8988T (cell line): ENCODE data around the gene RNF135.
"Not testable (repeated sequence)": the region's sequence is repeated elsewhere in the genome, so short reads cannot be mapped to it uniquely, and the experiment has no call there.

ENCODE experiments used
- DNase-seq: peaks from one replicate; pipeline ENCODE4 v3.0.0; 2011

RNF135 gene, protein sequence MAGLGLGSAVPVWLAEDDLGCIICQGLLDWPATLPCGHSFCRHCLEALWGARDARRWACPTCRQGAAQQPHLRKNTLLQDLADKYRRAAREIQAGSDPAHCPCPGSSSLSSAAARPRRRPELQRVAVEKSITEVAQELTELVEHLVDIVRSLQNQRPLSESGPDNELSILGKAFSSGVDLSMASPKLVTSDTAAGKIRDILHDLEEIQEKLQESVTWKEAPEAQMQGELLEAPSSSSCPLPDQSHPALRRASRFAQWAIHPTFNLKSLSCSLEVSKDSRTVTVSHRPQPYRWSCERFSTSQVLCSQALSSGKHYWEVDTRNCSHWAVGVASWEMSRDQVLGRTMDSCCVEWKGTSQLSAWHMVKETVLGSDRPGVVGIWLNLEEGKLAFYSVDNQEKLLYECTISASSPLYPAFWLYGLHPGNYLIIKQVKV

DNA sequence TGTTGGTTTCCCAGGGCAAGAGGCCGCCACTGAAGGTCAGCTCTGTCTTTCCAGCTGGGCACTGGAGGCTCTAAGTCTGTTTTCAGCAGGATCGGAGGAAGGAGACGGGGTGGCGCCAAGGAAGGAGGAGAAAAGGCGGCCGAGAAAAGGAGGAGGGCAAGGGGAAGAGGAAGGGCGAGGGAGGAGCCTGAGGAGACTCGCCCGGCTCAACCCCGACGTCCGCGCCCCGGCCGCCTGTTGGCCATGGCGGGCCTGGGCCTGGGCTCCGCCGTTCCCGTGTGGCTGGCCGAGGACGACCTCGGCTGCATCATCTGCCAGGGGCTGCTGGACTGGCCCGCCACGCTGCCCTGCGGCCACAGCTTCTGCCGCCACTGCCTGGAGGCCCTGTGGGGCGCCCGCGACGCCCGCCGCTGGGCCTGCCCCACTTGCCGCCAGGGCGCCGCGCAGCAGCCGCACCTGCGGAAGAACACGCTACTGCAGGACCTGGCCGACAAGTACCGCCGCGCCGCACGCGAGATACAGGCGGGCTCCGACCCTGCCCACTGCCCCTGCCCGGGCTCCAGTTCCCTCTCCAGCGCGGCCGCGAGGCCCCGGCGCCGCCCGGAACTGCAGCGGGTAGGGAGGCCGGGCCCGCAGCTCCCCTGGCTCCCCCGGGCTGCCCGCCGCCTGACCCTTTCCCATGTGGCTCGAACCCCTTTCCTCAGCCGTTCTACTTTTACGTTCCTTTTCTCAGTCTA lies at the start of gene RNF135:
RNF135 (plus strand) TSS at position 209 of the 737 bp plus-strand sequence; CDS start at position 244, 35 bp downstream.
- peak; percentile 76 for DNase-seq

GRCh38 chr17:30921544-30922196 lies 49.2 kb upstream of the RNF135 start, which contains the start of gene ADAP2:
TSS of gene ADAP2 (plus strand) at chr17:30921945. CDS start at chr17:30922015, 70 bp downstream.
- DNase-seq: no peak

DNA sequence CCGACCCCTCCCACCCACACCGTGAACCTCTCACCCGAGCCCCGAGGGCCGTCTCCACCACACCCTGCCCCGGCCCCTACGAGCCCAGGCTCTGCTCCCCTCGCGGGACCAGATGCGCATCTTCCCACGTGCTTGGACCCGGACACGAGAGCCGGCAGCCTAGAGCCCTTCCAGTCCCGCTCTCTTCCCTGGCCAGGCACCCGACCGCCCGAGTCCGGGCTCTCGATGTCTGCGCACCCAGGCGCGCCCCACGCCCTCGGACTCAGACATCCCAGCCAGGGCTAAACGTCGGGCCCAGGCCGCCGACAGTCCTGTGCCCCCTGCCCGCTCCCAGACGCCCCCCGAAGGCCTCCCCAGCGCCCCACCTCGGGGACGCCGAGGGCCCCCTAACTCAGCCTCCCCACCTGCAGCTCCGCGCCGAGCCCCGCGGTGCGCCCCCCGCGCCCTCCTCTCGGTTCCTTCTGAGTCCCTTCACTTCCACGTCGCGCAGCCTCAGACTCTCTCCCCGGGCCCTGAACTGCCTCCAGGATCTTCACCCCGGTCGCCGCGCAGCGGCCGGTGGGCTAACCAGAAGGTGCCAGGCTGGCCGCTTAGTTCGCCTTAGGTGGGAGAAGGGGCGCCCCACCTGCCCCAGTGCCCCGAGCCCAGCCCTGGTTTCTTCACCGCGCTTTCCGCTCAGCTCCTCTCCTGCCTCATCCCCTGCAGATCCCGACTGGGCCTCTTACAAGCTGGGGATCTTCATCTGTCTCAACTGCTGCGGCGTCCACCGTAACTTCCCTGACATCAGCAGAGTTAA lies 48.4 kb upstream of the RNF135 start:
- no peak for DNase-seq

DNA sequence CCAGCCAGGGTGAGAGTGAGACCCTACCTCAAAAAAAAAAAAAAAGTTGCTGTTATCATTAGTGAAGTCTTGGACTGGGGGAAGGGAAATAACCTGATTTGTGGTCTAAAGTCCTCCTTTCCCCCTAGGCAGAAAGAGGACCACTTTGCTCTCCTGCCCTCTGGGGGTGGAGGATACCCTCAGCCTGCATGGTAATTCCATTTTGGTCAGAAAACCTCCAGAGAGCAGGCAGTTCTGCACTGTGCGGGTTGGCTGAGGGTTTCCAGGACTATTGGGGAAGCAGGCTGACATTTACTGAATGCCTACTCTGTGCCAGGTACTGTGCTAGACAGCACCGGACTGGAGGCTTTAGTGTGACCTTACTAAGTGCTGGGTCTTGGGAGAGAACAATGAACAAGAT lies 46.5 kb upstream of the RNF135 start:
- DNase-seq: no peak

GRCh38 chr17:30926516-30926915 lies 44.3 kb upstream of the RNF135 start:
- DNase-seq: no peak

DNA sequence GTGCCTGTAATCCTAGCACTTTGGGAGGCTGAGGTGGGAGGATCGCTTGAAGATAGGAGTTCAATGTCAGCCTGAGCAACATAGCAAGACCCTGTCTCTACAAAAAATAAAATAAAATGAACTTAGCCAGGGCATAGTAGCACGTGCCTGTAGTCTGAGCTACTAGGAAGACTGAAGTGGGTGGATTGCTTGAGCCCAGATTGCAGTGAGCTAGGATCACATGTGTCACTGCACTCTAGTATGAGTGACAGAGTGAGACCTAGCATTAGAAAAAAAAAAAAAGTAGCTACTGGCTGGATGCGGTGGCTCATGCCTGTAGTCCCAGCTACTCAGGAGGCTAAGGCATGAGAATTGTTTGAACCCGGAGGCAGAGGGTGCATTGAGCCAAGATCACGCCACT lies 43.1 kb upstream of the RNF135 start:
- no peak for DNase-seq

GRCh38 chr17:30928584-30928983 lies 42.3 kb upstream of the RNF135 start:
- DNase-seq: no peak

- DNase-seq: no peak
These were observed 41.7 kb upstream of the RNF135 start for GRCh38 chr17:30929081-30929633.

- not testable (repeated sequence) for DNase-seq
These were observed 41.0 kb upstream of the RNF135 start for GRCh38 chr17:30929861-30930260.

- DNase-seq: no peak
These were observed 40.3 kb upstream of the RNF135 start for GRCh38 chr17:30930495-30930894.

DNA sequence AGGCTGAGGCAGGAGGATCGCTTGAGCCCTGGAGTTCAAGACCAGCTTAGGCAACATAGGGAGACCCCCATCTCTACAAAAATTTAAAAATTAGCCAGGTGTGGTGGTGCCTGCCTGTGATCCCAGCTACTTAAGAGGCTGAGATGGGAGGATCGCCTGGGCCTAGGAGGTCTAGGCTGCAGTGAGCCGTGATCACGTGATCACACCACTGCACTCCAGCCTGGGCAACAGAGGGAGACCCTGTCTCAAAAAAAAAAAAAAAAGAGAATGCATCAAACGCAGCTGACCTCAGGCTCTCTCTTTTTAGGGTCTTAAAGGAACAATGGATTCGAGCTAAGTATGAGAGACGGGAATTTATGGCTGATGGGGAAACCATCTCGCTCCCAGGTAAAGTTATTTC lies 39.3 kb upstream of the RNF135 start:
- not testable (repeated sequence) for DNase-seq

DNA sequence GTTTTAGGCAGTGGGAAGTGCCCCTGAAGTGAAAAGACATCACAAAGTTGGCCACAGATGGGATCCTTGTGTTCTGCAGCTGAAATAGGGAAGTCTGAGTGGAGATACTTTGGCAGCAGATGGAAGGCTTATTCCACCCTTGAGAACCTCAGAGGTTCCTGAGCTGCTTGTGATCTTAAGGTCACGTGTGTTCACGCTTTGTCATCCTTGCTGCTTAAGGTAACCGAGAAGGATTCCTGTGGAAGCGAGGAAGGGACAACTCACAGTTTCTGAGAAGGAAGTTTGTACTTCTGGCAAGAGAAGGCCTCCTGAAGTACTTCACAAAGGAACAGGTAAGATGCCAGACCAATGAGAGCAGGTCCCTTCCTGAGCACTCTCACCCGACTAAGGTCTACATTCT lies 36.9 kb upstream of the RNF135 start:
- no peak for DNase-seq

DNA sequence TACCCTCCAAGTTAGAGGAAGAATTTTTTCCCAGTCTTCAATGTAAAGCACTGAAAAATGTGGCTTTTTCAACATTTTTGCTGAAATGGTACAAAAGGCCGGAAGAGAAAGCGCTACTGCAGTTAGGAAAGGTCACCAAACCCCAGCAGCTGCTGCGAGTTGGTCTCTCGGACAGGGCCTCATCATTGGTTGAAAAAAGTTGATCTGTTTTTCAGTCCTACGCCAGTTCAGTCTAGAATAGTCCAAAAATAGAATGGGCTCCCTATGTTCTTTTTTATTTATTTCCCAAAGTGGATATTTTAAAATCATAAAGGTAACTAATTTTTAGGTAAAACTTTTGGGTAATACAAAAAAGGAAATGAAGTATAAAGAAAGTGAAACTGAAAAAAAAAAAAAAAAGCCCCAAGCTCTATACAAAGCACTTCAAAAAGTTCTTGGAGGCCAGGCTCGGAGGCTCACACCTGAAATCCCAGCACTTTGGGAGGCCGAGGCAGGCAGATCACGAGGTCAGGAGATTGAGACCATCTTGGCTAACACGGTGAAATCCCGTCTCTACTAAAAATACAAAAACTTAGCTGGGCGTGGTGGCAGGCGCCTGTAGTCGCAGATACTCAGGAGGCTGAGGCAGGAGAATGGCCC lies 31.7 kb upstream of the RNF135 start:
- DNase-seq: no peak

DNA sequence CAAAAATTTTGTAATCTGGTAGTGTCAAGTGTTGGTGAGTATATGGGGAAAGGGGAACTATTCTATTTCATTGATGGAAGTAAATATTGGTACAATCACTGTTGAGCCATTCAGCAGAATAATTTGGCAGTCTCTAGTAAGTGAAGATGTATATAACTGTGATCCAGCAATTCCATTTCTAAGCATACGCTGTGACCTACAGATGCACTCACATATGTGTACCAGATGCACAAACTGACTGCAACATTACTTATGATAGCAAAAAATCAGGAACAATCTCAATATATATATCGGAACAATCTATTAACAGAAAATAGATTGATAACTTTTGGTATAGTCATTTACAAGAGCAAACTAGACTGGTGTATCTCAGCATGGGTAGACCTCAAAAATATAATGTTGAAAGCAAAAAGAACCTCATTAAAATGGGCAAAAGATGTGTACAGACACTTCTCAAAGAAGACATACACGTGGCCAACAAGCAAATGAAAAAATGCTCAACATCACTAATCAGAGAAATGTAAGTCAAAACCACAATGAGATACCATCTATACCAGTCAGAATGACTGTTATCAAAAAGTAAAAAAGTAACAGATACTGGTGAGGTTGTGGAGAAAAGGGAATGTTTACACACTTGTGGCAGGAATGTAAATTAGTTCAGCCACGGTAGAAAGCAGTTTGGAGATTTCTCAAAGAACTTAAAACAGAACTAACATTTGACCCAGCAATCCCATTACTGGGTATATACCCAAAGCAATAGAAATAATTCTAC lies 28.3 kb upstream of the RNF135 start:
- no peak for DNase-seq

DNA sequence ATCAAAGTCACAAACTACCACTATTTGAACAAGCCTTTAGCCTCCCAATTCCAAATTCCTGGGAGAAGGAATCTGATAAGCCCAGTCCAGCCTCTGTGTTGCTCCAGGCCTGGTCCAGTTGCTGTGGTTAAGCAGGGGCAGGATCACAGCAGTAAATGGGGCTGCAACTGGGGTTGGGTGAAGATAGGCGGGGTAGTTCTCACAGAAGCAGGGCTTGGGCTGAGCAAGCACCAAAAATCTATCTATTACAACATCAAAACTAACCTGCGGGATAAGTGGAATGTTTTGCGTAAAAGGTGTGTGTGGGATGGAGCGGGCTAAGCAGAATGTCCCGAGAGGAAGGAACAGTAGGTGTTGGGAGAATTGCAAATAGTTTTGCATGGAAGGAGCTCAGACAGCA lies 23.0 kb upstream of the RNF135 start:
- DNase-seq: no peak

DNA sequence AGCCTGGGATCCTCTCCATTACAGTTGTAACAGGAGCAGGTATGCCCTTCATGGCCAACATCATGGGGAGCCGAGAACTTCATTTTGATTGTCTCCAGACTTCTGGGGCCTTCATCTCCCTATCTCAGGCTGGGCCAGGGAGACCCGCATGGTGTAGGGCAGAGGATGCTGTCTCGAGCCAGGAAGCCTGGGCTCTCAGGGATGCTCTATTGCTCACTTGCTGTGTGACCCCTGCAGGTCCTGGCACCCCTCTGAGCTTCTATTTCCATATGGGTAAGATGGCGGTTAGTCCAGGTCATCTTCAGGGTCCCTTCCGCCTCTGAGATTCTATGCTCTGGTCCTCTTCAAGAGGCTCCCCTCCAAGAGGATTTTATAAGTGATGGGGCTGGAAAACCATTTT lies 20.6 kb upstream of the RNF135 start:
- DNase-seq: no peak

DNA sequence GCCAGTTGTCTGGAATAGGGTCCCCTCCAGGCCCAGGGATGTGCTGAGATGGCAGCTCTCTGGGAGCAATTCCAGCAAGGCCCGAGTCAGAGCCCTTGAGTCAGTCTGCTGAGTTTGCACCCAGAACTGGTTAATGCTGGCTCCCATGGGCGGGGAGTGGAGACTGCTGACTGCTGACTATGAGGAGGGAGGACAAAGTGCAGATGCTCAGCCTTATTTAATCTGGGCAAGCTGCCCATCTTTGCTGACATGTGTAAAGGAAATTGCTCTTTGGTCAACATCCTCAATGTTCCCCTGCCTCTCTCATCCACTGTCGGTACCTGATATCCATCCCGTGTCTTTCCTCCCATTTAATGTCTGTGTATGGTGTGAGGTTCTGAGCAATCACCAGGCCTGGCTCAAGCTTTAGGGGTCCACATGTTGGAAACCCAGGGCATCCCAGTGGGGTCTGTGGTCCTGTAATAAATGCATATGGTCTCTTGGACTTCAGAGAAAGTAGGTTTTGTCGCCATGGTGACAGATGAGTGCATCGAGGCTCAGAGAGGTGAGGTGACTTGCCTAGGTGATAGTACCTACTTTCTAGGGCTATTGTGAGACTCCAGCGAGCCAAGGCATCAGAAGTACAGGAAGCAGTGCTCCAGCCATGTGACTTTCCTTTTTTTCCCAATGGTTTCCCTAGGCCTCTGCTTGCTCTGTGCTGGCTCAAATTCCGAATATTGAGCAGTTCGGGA lies 20.0 kb upstream of the RNF135 start:
- no peak for DNase-seq

DNA sequence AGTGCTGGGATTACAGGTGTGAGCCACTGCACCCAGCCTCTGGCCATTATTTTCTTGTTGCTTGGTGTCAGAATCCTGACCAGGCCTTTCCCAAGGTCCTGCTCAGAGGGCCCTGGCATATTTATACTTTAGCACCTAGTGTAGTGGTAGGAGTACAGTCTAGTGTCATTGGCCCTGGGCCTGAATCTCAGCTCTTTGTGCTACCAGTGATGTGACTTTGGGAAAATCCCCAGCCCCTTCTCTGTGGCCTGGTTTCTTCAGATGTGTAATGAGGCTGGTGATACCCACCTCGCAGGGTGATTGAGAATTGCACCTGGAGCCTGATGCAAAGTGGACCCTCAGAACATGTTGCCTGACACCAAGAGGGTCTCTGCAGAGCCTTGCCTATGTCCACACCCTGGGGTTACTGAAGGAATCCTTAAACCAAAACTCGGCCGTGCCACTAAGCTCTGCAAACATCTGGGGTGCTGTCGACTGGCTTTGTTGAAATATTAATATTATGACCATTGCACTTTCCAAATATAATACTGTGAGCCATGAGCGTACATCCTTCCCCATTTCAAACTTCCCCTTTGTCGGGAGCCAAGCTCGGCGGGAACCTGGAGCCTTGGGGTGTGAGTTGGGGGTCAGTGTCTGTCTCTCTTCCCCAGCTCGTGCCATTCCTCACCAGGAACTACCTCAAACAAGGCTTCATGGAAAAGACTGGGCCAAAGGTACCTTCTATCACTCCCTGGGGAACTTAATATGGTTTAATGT lies 18.0 kb upstream of the RNF135 start:
- DNase-seq: no peak

DNA sequence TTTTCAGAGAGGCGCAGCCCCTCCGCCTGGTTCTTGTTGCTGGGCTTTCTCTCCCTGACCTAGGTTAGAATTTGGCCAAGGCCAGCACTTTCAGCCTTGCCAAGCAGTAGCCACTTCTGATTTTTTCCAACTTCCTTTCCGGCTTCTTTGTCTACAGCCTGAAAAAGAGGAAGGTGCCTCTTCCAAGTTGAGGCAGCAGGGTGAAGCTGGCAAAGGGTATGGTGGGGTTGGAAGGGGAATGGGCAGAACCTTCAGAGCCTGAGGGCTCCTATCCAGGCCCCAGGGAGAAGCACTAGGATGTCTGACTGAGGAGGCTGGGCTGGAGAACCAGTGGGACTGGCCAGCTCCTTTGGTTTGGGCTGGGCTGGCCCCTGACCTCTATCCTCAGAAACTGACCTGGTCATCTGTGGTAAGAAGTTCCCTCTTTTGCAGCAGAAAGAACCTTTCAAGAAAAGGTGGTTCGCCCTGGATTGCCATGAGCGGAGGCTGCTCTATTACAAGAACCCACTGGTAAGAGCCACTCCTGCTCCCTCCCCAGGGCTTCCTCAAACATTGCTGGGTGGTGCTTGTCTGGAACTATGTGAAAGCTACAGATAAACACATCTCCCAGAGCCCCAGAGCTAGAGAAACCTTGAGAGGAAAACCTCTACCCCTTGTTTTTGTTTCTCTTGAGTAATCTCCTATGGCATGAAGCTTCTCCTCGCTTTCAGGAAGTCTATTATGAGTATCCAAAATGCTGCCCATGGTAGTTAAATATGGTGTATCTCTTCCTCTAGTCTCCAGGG lies 16.6 kb upstream of the RNF135 start:
- DNase-seq: no peak
